Iris pigment epithelial cell (primary cell): ENCODE results near the gene CYB561D1.
A peak's percentile ranks its signal among the peaks of the same experiment; 100 is the strongest.
"Not testable (repeated sequence)": the region's sequence is repeated elsewhere in the genome, so short reads cannot be mapped to it uniquely, and the experiment has no call there.

Source experiments
- DNase-seq: peaks from one replicate; pipeline ENCODE4 v3.0.0-alpha.2; 2011; ENCODE audit warnings: low read depth

Gene CYB561D1, protein sequence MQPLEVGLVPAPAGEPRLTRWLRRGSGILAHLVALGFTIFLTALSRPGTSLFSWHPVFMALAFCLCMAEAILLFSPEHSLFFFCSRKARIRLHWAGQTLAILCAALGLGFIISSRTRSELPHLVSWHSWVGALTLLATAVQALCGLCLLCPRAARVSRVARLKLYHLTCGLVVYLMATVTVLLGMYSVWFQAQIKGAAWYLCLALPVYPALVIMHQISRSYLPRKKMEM

GRCh38 chr1:109493805-109494539 is at the start of gene CYB561D1:
Gene CYB561D1, plus strand, starts transcription at chr1:109494094. Its CDS starts 46 bp downstream, at chr1:109494140.
- DNase-seq: peak; percentile 81

DNA sequence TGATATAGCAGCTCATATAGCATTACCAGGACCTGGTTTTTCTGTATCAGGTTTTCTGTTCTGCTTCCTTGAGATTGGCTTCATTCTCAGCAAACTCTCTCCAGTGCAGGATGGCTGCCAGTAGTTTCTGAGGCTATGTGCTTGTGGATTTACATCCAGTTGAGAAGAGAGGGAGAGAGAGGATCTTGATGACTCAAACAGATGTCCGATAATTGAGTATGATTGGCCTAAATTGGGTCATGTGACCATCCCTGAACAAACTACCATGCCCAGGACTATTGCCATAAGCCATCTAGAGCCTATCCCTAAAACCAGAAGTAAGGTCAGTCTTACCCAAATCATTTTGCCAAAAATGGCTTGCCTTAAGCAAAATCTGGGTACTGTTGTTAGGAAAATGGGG is 49.5 kb upstream of the CYB561D1 start:
- no peak for DNase-seq

DNA sequence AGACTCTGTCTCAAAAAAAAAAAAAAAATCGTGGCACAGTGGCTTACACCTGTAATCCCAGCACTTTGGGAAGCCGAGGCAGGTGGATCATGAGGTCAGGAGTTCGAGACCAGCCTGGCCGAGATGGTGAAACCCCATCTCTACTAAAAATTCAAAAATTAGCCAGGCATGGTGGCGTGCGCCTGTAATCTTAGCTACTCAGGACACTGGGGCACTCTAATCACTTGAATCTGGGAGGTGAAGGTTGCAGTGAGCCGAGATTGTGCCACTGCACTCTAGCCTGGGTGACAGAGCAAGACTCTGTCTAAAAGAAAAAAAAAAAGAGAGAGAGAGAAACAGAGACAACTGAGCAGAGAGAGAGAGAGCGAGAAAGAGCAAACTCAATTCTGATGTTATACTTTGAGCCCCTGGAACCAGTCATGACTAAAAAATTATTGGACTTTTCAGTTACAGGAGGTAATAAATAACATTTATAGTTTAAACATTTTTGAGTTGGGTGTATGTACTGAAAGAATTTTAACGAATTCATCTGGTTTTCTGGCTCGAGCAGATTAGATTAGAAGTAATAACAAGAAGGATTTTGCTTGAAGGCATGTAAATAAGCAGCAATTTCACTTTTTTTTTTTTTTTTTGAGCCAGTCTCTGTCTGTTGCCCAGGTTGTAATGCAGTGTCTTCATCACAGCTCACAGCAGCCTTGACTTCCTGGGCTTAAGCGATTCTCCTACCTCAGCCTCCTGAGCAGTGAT is 47.8 kb upstream of the CYB561D1 start:
- DNase-seq: not testable (repeated sequence)

DNA sequence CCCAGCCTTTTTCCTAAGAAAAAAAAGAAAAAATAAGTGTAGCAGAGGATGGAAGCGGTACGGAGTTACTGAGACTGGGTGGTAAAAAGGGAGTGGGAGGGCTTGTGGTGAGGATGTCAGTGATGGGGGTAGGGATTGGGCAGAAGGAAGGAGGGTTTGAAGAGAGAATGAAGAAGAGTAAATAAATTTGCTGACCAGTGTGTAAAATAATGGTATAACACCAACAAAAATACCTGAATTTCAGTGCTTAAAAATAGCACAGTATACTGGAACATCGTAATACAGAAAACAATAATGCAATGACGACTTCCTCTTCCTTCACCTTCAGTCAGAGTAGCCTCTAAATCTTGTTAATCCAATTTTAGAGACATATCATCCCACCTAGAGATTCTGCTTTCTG is 46.4 kb upstream of the CYB561D1 start:
- no peak for DNase-seq

DNA sequence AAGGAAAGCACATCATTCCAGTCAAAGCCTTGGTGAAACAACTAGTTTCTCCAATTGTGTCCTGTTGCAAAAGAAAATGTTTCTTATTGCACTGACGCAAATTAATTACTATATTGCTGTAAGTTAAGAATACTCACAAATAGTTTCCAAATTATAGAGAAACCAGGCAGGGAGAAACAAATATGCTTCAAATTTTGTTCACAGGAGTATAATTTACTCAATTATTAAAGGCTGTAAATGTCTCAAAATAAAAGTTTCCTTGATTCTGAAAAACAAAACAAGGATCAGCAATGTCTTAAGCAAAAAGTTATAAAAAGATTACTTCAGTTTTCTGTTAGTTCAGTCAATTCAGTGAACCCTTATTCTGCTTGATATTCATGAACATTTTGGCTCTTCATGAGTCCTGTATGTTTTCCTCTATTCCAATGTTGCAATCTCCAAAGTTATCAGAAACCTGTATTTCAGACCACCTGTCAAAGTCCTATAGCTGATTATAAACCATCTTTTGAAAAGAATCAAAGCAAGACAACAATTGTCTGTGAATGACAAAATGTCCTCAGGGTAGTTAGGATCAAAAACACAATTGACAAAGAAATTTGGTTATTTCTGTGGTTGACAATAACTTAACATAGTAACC is 39.3 kb upstream of the CYB561D1 start:
- no peak for DNase-seq

DNA sequence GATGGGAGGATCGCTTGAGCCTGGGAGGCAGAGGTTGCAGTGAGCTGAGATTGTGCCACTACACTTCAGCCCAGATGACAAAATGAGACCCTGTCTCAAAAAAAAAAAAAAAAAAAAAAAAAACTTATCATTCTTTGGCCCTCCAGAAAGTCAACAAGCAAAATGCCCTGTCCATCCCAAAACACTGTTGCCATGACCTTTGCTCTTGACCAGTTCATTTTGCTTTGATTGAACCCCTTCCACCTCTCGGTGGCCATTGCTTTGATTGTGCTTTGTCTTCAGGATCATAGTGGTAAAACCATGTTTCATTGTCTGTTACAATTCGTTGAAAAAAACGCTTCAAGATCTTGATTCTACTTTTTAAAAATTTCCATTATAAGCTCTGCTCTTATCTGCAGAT is 36.1 kb upstream of the CYB561D1 start:
- no peak for DNase-seq

DNA sequence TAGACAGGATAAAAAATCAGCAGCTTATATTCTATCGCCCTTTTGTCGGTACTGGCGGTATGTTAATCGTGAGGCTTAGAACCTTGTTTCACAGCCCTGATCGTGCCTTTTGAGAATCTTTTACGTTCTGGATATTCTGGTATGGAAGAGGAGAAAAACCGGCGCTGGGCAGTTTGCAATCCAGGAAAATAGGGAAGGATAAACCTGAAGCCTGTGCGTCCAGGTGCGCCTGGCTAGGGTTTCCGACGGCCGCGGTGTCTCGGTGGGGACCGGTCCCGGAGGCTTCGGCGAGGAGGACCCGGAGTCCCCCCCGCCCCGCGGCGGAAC is 27.8 kb upstream of the CYB561D1 start:
- no peak for DNase-seq

DNA sequence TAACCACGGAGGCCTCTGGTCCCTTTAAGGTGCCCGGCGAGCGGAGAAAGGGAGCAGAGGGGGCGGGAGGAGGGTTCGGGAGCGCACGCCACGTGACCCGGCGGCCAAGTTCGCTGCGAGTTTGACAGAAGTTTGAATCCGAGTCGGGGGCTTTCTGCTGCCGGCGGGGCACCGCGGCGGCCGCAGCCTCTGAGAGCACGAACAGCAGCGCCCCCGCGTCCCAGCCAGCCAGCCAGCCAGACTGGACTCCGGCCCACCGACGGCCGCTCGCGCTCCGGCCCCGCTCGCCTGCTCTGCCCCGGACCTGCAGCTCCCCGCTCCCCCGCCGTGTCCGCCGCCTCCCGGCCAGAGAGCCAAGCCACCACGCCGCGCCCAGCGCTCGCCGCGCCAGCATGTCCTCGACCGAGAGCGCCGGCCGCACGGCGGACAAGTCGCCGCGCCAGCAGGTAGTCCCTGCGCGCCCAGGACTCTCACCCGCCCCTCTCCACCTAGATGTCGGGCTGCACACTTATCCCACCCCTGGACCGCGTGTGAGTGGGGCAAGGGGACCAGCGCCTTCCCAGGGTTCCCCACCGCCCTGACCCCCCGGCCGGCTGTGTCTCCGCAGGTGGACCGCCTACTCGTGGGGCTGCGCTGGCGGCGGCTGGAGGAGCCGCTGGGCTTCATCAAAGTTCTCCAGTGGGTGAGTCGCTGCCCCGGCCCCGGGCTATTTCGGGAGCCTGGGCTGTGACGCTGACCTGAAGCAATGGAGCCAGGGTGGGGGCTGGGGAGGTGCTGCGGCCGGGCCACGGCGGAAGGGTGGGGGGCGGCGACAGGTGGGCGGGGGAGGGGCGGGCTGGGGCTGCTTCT is 27.2 kb upstream of the CYB561D1 start, which contains the start of gene SYPL2:
Gene SYPL2 (plus strand): TSS at position 95 of the 849 bp plus-strand sequence. CDS start 298 bp downstream, at position 393.
- peak; percentile 8 for DNase-seq

DNA sequence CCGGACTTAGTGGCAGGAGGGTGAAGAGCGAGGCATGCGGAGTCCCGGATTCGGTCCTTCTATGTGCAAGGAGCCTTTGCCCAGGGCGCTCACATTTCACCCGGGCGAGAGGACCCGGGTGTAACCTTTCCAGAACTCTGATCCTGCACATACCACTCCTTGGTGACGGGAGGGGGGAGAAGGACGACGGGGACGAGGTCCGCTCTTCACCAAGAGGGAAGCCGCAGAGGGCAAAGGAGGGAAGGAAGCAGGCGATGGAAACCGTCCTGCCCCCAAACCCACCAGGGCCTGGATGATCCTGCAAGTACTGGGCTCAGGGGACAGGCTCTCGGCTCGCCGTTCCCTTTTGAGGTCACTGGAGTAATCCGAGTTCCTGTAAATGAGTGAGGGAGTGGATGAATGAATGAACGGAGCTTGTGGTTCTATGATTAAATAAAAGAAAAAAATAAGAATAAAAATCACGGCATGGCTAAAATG is 26.6 kb upstream of the CYB561D1 start:
- no peak for DNase-seq

DNA sequence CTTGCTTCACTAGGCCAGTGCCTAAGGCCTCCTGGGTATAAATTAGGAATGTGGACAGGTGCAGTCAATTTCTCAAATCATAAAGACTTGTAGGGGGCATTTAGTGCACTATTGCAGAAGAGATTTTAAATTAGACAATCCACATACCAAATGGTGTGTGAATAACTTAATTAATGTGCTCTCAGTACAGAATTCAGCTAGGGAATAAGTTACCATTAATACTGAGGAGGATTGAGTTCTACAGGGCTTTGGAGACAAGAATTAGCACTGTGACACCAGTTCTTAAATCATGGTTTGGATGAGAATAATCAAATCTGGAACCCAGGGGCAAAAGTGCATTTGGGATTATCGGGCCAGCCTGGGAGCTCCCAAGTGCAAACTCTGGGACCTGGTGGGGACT is 25.8 kb upstream of the CYB561D1 start:
- DNase-seq: no peak

DNA sequence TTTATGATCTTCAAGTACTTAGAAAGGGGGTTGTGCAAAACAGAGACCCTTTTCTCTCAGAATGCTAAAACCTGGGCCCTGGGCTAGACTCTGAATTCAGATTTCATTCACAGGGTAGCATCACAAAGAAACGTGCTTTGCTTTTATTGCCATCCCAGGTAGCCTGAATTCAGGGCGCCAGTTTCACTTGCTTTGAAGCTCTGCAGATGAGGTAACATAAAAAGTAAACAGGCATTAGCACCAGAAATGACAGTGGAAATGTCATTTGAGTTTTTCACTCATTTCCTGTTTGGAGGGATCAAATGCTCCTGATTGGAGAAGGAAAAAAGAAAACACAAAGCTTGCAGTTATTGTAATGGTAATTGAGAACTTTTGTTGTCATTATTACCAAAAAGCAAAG is 25.0 kb upstream of the CYB561D1 start:
- DNase-seq: no peak

DNA sequence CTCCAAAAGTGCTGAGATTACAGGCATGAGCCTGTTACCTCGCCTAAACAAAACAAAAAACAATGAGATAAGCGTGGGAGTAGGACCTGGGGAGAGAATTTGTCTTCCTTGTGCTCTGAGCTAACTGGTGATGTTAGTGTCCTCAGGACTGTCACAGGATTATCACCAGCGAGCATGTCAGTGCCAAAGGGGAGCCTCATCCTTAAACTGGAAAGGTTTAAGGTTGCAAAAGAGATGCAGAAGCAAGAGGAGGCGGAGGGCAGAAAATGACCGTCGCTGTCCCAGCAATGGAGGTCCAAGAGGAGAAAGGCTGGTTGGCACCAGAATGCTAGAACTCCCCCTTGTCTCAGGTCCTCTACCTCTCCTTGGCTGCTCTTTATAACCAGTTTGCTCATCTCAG is 23.6 kb upstream of the CYB561D1 start:
- DNase-seq: no peak

DNA sequence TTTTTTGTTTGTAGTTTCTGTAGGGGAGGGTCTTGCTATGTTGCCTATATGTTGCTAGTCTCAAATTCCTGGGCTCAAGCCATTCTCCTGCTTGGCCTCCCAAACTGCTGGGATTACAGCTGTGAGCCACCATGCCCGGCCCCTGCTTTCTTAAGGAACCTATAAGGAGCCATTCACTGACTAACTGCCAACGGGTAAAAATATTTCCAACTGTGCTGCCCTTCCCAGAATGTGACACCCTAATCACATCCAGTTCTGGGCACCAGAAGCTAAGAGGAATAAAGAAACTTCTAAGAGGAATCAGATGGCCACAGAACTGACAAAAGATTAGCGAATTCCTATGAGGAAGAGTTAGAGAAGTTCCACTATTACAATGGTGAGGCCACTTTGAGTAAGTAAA is 21.1 kb upstream of the CYB561D1 start:
- no peak for DNase-seq

DNA sequence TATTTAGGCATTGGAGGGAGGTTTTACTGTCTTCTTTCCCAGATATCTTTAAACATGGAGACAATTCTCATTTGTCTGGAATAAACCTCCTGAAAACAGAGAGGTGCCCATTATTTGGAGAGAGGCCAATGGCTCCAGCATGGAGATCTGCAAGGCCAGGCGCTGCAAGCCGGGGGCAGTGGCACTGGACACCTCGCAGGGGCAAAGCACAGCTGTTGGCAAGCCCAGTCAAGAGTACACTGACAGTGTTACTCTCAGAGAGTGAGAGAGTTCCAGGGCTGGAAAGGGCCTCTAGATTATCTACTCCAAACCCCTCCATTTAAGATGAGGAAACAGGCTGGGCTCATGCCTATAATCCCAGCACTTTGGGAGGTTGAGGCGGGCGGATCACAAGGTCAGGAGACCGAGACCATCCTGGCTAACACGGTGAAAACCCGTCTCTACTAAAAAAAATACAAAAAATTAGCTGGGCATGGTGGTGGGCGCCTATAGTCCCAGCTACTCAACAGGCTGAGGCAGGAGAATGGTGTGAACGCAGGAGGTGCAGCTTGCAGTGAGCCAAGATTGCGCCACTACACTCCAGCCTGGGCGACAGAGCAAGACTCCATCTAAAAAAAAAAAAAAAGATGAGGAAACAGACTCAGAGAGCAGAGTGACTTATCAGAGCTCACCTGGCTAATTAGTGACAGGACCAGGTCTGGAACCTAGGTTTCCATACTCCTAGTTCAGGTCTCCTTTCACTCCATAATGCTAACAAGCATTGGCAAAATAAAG is 20.4 kb upstream of the CYB561D1 start:
- not testable (repeated sequence) for DNase-seq

DNA sequence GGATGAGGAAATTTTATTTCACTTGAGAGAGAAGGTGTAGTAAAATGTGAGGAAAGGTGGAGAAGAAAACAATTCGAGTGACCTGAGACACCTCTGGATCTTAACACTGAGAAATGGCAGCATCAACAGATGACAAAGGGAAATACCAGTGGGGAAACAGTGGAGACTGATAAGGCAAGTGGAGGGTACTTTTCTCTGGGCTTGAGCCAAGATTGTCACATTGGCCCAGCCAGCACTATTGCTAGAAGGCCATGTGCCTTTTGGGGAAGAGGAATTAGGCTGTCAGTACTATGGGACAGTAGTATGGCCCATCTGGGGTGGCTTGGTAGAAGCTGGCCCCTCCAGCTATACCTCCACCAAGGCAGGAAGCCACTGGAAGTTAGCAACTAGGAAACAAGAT is 19.2 kb upstream of the CYB561D1 start:
- DNase-seq: no peak

GRCh38 chr1:109475261-109475660 is 18.6 kb upstream of the CYB561D1 start:
- DNase-seq: no peak

DNA sequence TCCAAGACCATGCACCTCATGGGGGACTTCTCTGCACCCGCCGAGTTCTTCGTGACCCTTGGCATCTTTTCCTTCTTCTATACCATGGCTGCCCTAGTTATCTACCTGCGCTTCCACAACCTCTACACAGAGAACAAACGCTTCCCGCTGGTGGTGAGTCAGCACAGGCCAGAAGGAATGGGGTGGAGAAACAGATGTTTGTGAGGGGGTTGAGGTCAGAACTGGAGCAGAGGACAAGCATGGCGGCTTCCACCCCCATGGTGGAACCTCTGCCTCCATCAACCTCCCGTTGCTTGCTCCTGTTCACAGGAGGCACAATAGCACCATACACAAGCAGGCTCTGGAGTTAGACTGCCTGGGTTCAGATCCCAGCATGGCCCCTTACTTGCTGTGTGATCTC is 17.1 kb upstream of the CYB561D1 start:
- DNase-seq: no peak

DNA sequence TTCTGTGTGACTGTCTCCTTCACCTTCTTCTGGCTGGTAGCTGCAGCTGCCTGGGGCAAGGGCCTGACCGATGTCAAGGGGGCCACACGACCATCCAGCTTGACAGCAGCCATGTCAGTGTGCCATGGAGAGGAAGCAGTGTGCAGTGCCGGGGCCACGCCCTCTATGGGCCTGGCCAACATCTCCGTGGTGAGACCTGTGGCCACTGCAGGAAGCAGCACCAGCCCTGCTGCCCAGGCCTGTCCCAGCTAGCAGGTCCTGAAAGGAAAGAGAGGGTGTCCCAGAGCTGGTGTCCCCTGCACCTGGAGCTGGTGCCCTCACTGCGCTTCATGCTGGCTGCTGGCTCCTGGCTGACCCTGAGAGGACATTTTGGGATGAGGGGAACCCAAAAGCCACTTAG is 16.1 kb upstream of the CYB561D1 start:
- no peak for DNase-seq

DNA sequence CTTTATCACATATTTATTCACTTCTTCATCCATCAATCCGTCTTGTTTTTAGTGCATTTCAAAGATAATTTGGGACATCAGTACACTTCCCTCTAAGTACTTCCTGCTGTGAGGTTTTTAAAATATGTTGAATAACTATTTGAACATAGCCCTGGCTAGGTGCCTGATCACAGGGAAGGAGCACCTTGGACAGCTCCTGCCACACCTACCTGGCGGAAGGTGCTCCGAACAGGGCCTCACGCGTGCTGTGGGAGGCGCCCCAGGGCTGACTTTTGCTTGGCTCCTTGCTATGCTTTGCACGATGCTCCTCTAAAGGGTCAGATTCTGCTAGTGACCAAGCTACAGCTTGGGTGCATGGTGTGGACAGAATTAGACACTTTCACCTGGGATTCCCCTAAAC is 15.1 kb upstream of the CYB561D1 start:
- DNase-seq: no peak

- no peak for DNase-seq
Measured at GRCh38 chr1:109479311-109479710, 14.6 kb upstream of the CYB561D1 start.

GRCh38 chr1:109479901-109480300 is 14.0 kb upstream of the CYB561D1 start:
- no peak for DNase-seq
